ENCODE measurements around the gene WDR83. TPM values are rescaled to one million over a fixed set of nuclear protein-coding genes. Genes with fewer than 3 reads are reported as not detected.

The WDR83 gene
- total RNA-seq, 3 donors from 2014 or later, result 8.2 to 13.8 (median 10.2) TPM

GRCh38 chr19:12701596-12702282, 35.1 kb downstream of the WDR83 start:
- peaks cover 36% of the 10 kb centered on the region for H3K36me3 ChIP-seq
- no peak overlapping the region for H3K27ac ChIP-seq
- no peaks in the 10 kb centered on the region for H3K27me3 ChIP-seq
- intact Hi-C loops (cut with DNase I; ENCODE audit: low total_unique reads), result no loop called here
- no peak for DNase-seq (ENCODE audit: low spot score in 2 of 2)
- no peaks in the 10 kb centered on the region for H3K4me1 ChIP-seq
- H3K9me3 ChIP-seq, result no peaks in the 10 kb centered on the region
- no peak overlapping the region for H3K4me3 ChIP-seq
- TF ChIP-seq POLR2AphosphoS5 (IDR thresholded peaks at IDR 0.05), result no peak
- no peak for TF ChIP-seq POLR2A (IDR thresholded peaks at IDR 0.05)
- no peak for TF ChIP-seq CTCF (IDR thresholded peaks at IDR 0.05)

GRCh38 chr19:12703046-12703445, 36.4 kb downstream of the WDR83 start:
- no peak for DNase-seq (ENCODE audit: low spot score in 2 of 2)
- TF ChIP-seq POLR2AphosphoS5 (IDR thresholded peaks at IDR 0.05) (no peak), POLR2A (IDR thresholded peaks at IDR 0.05) (no peak), CTCF (IDR thresholded peaks at IDR 0.05) (no peak)
- Histone ChIP-seq H3K4me3 (no peak overlapping the region), H3K27me3 (no peaks in the 10 kb centered on the region), H3K36me3 (peaks cover 36% of the 10 kb centered on the region), H3K4me1 (no peaks in the 10 kb centered on the region), H3K27ac (no peak overlapping the region), H3K9me3 (no peaks in the 10 kb centered on the region)
- intact Hi-C loops (cut with DNase I; ENCODE audit: low total_unique reads), result no loop called here

- Histone ChIP-seq H3K27me3 (no peaks in the 10 kb centered on the region), H3K27ac (no peak overlapping the region), H3K4me1 (no peaks in the 10 kb centered on the region), H3K4me3 (no peak overlapping the region), H3K9me3 (no peaks in the 10 kb centered on the region), H3K36me3 (peaks cover 36% of the 10 kb centered on the region)
- intact Hi-C loops (cut with DNase I; ENCODE audit: low total_unique reads), result no loop called here
- no peak for DNase-seq (ENCODE audit: low spot score in 2 of 2)
- no peak for TF ChIP-seq CTCF (IDR thresholded peaks at IDR 0.05)
- TF ChIP-seq POLR2A (IDR thresholded peaks at IDR 0.05), result no peak
- no peak for TF ChIP-seq POLR2AphosphoS5 (IDR thresholded peaks at IDR 0.05)
These were observed 38.6 kb downstream of the WDR83 start for GRCh38 chr19:12705169-12705568.

GRCh38 chr19:12705654-12706331, 39.2 kb downstream of the WDR83 start:
- no peaks in the 10 kb centered on the region for H3K27me3 ChIP-seq

More at GRCh38 chr19:12705654-12706331, 39.2 kb downstream of the WDR83 start:
- TF ChIP-seq CTCF (IDR thresholded peaks at IDR 0.05), result no peak
- no peak for TF ChIP-seq POLR2AphosphoS5 (IDR thresholded peaks at IDR 0.05)
- TF ChIP-seq POLR2A (IDR thresholded peaks at IDR 0.05), result no peak
- H3K9me3 ChIP-seq, result no peaks in the 10 kb centered on the region
- intact Hi-C loops (cut with DNase I; ENCODE audit: low total_unique reads), result no loop called here
- peaks cover 33% of the 10 kb centered on the region for H3K36me3 ChIP-seq
- no peak for DNase-seq (ENCODE audit: low spot score in 2 of 2)
- no peak overlapping the region for H3K4me3 ChIP-seq
- H3K27ac ChIP-seq, result no peak overlapping the region
- H3K4me1 ChIP-seq, result no peaks in the 10 kb centered on the region

Measured in breast epithelium (tissue), 4 donors.